Activated T-helper 1 cell treated with Interleukin-2 at 50 U/mL for 16 hours (primary cell): ENCODE results near the gene SPOCK1.
"Not testable (repeated sequence)": the region's sequence is repeated elsewhere in the genome, so short reads cannot be mapped to it uniquely, and the experiment has no call there.

Experiments used
- DNase-seq: peaks from one replicate; pipeline ENCODE4 v3.0.0-alpha.2; 2020; ENCODE audit warnings: low read depth

SPOCK1 gene

GRCh38 chr5:137395011-137395755 is 103.9 kb downstream of the SPOCK1 start:
- no peak for DNase-seq

GRCh38 chr5:137394380-137394779 is 104.7 kb downstream of the SPOCK1 start:
- DNase-seq, result no peak

DNA sequence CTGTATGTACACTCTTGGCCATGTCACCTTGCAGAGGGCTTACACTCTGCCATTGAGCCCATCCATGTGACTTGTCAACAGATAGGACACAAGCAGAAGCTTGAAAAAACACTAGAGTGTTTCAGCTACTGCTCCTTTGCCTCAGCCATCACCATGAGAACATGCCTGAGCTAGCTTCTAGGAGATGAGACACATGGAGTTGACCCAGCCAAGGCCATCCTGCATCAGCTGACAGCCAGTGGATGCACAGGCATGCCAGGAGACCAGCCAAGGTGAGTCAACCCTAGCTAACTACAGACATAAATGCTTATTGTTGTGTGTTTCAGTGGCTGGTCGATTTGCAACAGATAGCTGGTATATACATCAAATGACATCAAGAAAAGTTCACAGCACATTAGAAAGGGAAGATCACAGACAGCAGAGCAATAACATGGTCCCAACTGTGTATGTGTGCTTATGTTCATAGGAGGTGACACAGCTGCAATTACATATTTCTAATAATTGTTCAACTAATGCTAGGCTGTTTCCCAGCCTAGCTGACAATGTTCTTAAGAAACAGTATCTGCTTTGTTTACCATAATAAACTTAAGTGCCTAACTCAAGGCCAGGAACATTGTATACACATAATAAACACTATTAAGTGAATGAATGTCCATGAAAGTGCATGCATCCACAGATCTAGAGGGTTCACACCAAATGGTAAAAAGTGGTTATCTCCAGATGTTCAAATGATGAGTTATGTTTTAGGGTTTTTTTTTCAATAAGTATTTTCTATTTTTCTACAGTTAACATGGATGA is 105.7 kb downstream of the SPOCK1 start:
- DNase-seq, result no peak

GRCh38 chr5:137392261-137392660 is 106.9 kb downstream of the SPOCK1 start:
- no peak for DNase-seq

DNA sequence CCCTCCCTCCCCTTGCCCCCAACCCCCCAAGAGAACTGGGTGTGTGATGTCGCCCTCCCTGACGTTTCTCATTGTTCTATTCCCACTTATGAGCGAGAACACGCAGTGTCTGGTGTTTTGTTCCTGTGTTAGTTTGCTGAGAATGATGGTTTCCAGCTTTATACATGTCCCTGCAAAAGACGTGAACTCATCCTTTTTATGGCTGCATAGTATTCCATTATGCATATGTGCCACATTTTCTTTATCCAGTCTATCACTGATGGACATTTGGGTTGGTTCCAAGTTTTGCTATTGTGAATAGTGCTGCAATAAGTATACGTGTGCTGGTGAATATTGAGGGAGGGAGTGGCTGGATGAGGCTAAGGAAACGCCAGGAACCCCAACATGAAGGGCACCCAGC is 108.1 kb downstream of the SPOCK1 start:
- not testable (repeated sequence) for DNase-seq

DNA sequence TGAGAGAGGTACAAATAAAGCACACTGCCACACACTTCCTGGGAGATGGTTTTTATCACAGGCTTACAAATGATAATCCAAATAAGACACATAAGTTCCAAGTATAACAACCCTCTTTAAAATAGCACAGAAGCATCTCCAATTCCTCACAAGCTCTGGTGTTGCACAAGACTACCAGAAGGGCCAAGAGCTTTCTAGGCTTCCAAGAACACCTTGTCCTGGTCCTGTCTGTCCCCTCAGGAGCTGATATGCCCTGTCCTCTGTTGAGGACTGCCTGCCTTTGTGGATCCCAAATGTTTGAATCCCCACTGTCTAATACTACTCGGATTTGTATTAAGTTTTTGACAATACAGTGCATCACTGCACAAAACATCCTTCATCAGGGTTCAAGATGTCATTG is 110.1 kb downstream of the SPOCK1 start:
- DNase-seq, result no peak

DNA sequence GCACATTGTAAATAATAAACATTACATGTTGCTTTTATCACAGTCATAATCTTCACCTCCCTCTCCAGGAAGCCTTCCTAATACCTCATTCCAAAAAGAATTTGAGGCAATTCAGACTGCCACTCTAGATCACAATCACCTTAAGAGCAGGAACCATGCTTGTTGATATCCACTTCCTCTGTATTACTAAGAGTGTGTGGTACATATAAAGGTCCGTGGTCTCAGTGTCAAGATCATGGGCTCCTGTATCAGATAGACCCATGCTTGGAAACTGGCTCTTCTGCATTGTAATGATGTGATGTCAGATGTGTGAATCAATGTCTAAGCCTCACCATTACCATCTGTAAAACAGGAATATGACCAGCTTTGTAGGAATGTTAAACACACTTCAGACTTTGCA is 114.1 kb downstream of the SPOCK1 start:
- no peak for DNase-seq

DNA sequence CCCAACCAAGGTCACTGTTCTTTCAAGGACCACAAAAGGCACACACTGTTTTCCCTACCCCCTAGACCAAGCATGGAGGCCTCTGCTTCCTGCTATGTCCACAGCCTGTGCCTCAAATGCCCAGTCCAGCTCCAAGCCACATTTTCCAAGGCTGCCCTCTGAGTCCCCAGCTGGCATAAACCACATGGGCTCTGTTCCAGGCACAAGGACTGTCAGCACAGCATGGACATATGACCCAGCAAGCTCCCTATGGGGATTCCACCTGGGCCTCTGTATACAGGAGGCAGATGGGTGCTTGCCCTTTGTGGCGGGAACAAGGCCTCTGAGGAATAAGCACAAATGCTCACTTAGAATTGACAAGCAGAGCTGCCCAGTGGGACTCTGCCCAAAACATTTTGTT is 115.2 kb downstream of the SPOCK1 start:
- no peak for DNase-seq

GRCh38 chr5:137381555-137381954 is 117.6 kb downstream of the SPOCK1 start:
- DNase-seq, result no peak

- no peak for DNase-seq
Observed at GRCh38 chr5:137379555-137380286, 119.4 kb downstream of the SPOCK1 start.

DNA sequence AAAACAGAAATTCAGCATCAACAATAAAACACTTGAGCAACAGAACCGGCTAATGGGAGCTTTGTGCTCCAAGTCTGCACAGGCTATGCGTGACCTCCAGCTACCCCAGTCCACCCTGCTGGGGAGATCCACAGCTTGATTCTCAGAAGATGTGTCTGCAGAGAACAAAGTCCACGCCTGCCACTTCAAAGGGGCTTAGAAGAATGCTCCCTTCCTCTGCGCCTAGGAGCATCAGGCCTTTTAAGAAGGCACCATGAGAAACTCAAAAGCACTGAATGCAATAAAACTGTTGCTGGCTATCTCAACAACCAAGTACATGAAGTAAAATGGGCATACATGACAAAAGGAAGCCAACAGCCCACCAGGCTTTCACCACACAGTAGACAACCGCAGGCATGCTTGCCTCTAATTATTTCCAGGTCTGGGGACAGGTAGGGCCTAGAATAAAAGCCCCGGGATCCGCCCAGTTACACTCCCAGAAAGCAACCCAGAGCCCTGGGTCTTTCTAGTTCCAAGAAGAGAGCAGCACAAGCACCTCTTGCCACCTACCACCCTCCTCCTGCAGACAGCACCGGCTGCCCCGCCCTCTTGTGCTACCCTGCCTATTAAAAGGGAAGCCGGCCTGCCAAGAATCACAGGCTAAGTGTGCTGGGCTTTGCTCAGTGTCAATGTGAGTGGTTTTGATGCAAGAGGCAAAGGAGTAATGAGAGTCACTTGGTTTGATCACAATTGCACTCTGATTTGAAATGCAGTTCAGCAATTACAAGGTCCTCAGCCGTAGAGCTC is 123.2 kb downstream of the SPOCK1 start:
- DNase-seq, result no peak

DNA sequence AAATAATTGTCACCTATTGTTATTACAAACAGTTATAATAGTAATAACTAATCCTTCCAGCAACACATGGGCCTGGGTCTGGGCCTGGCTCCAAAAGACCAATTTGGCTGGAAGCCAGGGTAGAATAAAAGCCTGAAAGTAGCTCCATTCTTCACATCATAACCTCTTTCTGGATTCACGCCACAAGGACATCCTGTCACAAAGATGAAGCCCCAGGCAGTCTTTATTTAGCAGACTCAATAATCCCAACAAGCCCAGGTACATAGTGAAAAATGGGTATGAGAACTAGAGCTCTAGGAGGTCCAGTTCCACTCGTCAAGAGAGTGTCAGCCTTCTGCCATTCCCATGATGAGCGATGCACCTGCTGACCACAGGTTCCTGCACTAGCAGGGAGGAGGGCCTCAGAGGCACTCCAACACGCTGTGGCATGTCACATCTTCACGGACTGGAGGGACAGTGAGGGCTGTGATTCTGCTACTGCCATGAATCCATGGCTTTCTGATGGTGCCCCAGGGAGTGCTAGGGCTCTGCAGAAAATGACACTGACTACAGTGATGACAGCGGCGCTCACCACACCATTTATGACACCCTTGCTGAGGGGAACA is 124.9 kb downstream of the SPOCK1 start:
- no peak for DNase-seq

DNA sequence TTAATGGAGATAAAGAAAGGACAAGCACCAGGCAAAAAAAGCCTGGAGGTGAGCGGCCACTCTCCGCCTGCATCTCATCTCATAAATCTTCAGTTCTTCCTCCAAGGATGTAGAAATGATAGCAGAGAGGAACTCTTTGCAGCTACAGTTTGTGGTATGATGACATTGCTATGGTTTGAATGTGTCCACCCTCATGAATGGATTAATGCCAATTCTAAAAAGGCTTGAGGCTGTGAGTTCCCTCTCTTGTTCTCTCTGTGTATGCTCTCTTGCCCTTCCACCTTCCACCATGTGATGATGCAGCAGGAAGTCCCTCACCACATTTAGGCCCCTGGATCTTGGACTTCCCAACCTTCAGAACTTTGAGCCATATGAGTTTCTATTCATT is 126.4 kb downstream of the SPOCK1 start:
- DNase-seq, result no peak

DNA sequence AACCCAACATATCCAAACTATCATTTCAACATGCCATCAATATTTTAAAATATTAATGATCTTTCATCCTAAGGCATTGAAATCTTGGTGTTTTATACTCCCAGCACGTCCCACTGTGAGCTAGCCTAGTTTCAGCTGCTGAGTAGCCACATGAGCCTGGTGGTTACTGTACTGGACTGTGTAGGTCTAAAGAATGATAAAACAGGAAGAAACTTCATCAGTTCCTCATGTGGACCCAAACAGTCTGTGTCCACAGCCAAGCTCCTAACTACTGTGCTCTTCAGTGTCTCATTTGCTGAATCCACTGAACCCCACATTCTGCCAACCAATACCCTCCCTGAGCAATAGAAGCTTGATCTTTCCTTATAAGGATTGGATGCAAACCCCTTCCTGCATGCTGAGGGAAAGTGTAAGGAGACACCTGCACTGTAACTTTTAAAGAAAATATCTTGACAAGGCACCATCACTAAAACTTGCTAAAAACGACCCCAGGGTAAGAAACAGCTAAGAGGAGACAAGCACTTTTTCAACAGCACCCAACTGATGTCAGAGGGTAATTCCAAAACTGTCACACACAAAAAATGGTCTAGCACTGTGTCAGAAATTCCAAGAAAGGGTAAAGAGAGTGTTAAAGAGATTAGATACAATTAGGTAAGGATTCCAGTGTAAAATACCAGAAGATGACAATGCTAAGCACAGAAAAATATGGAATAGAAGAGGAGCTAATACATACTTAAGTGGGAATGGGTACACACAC is 126.9 kb downstream of the SPOCK1 start:
- DNase-seq, result no peak

DNA sequence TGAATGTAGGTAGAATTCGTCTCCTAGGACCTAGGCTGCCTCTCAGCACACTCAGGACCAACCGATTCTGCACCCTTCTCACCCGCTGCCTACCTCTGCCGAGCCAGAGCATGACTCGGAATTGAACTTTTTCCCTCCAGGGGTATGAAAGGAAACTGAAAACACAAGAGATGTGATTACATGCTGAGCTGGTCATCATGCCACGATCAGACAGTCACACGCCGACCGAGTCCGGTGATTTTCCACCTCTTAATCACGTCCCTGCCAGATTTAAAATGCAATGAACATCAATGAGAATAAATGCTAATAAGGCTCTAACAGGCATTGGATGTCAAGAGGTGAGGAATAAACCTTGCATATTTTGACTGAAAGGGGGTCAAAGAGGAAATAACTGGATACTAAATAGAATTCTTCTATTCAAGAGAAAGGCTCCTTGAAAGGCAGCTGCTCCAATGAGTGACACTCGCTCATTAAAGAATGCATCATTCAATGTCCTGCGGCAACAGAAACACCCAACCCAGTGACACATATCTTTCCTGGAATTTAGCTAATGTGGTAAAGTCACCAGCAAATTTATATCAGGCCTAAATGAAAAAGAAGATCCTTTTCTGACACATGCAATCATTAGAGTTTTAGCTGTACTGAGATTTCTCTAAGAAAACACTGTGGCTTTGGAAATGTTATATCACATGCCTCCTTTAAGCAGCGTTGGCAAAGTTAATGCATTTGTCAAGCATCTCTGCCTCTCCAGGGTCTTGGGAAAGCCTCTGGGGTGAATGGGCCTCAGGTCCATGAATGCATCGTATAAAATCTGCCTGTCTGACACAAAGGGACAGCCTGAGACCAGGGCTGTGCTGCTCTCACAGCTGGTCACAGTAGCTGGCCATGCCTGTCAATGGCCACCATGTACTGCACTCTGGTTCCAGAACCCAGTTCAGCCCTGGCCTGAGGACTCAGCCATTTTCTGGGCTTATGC is 128.7 kb downstream of the SPOCK1 start:
- DNase-seq, result no peak

DNA sequence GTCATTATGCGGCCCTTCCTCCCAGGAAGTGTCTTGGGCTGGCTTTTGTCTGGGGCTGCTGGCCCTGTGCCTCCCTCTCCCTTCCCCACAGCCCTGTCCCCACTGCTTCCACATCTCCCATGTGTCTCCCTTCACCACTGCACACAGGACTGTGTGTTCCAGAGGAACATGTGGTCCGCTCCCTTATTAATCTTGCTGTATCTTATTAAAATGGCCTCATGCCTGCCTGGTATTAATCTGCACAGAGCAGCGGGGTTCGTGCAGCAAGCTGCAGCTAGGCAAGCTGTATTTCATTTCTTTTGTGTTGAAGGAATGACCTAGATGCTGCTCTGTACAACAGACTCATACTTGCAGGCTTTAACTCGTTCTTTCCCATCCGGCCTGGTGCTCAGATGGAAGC is 130.5 kb downstream of the SPOCK1 start:
- no peak for DNase-seq

- DNase-seq, result no peak
Observed at GRCh38 chr5:137367951-137368350, 131.2 kb downstream of the SPOCK1 start.

DNA sequence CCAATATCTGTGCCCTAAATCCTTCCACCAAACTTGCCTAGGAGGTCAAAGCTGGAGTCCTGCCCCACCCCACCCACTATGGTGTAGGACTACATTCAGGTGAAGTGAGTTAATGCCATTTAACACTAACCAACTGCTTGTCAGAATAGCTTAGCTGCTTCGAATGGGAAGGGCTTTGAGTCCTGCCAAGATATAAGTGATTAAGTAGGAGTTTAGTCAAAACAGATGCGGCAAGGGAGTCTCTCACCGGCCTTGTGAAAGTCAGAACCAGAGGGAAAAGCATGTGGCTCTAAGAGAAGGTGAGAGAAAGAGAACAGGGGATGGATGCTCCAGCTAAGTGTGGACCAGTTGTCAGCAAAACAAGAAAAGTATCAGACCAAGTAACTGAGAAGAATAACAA is 132.6 kb downstream of the SPOCK1 start:
- no peak for DNase-seq

DNA sequence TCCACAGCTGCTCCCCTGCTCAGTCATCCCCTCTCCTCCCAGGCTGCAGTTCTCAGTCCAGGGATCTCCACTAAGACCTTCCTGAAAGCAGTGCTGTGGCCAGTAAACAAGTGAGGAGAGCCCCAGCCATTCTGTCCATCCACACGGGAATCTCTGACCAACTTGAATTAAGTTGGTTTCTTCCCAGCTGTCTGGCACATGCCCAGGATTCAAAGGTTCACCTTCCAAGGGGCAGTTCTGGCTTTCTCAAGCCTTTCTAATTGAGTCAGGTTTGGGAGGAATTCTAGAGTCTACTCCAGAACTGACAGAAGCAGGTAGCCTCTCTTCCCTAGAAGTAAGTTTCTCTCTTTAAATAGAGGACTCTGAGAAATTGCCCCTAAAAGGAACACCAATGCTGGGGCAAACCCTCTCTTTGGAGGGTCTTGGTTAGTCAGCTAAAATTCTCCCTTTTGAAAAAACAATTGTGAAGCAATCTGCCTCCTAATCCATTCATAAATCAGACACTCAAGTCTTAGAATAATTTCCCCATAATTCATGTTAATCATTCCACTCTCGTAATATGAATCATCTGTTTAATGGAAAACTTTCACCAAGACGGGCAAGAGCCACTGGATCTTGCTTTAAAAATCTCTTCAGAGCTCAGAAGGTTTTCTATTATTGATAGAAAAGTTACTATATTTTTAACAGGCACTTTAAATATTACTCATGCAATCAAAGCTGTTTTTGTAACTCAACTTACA is 133.8 kb downstream of the SPOCK1 start:
- DNase-seq, result no peak
